Liver (tissue), 9 donors: ENCODE results near the gene GNG14. TPM values are rescaled to one million over a fixed set of nuclear protein-coding genes. Genes with fewer than 3 reads are reported as not detected.

Source experiments
- DNase-seq: peaks from one replicate; pipeline ENCODE4 v3.0.0-alpha.2; 2017; ENCODE audit warnings: low spot score
- H3K27ac ChIP-seq, 2 donors: one replicate each; pipeline ENCODE4 v1.7.0; 2013; ENCODE audit warnings: inconsistent platforms in 2 of 2, low read length in 2 of 2, control low read depth in 1 of 2, low read depth in 1 of 2, mild to moderate bottlenecking in 1 of 2
- H3K27me3 ChIP-seq, 4 donors: one replicate each; pipeline versions ENCODE4 v1.6.1 to v1.7.0; 2013; ENCODE audit warnings: low read length in 3 of 4, inconsistent platforms in 1 of 4, mild to moderate bottlenecking in 1 of 4, moderate library complexity in 1 of 4; ENCODE audit not compliant: control insufficient read depth in 4 of 4, insufficient read depth in 4 of 4
- H3K36me3 ChIP-seq, 4 donors: one replicate each; pipeline versions ENCODE4 v1.6.1 to v1.7.0; 2013; ENCODE audit warnings: low read length in 3 of 4, mild to moderate bottlenecking in 3 of 4, low read depth in 1 of 4, moderate library complexity in 1 of 4; ENCODE audit not compliant: control insufficient read depth in 4 of 4, insufficient read depth in 3 of 4
- H3K4me1 ChIP-seq, 4 donors: one replicate each; pipeline versions ENCODE4 v1.6.1 to v1.7.0; 2013; ENCODE audit warnings: low read length in 3 of 4, mild to moderate bottlenecking in 3 of 4, moderate library complexity in 1 of 4; ENCODE audit not compliant: control insufficient read depth in 4 of 4, insufficient read depth in 4 of 4
- H3K4me3 ChIP-seq, 3 donors: one replicate each; pipeline versions ENCODE4 v1.6.1 to v1.7.0; 2013; ENCODE audit warnings: low read length in 3 of 3, control low read depth in 1 of 3, low read depth in 1 of 3, mild to moderate bottlenecking in 1 of 3
- H3K9ac ChIP-seq, 2 donors: one replicate each; pipeline ENCODE4 v1.7.0; 2013; ENCODE audit warnings: low read length in 2 of 2, mild to moderate bottlenecking in 2 of 2, moderate library complexity in 2 of 2, control low read depth in 1 of 2, low read depth in 1 of 2
- H3K9me3 ChIP-seq, 4 donors: one replicate each; pipeline versions ENCODE4 v1.6.1 to v1.7.0; 2013; ENCODE audit warnings: low read length in 3 of 4; ENCODE audit not compliant: control insufficient read depth in 4 of 4
- EGR1 ChIP-seq, 2 donors: IDR thresholded peaks; 2 replicates each; pipeline ENCODE4 v1.6.1; 2016 to 2018; ENCODE audit warnings: antibody characterized with exemption in 2 of 2, low read depth in 2 of 2
- FOXA1 ChIP-seq: IDR thresholded peaks from 2 replicates; pipeline ENCODE4 v1.6.1; 2016; ENCODE audit warnings: antibody characterized with exemption
- FOXA2 ChIP-seq: IDR thresholded peaks from 2 replicates; pipeline ENCODE4 v1.6.1; 2016; ENCODE audit warnings: antibody characterized with exemption
- GABPA ChIP-seq, 2 donors: IDR thresholded peaks in 1 of 2; conservative IDR thresholded peaks in 1 of 2; 2 replicates each; pipeline ENCODE4 v1.6.1; 2016; ENCODE audit warnings: antibody characterized with exemption in 2 of 2, mild to moderate bottlenecking in 1 of 2, moderate library complexity in 1 of 2
- HNF4A ChIP-seq, 2 donors: conservative IDR thresholded peaks; 2 replicates each; pipeline ENCODE4 v1.6.1; 2016; ENCODE audit warnings: antibody characterized with exemption in 2 of 2, mild to moderate bottlenecking in 2 of 2
- HNF4G ChIP-seq: IDR thresholded peaks from 2 replicates; pipeline ENCODE4 v1.6.1; 2016; ENCODE audit warnings: antibody characterized with exemption
- JUND ChIP-seq, 2 donors: IDR thresholded peaks; 2 replicates each; pipeline ENCODE4 v1.6.1; 2016; ENCODE audit warnings: antibody characterized with exemption in 2 of 2
- NR2F2 ChIP-seq: IDR thresholded peaks from 2 replicates; pipeline ENCODE4 v1.6.1; 2016; ENCODE audit warnings: antibody characterized with exemption
- RAD21 ChIP-seq, 2 donors: IDR thresholded peaks; 2 replicates each; pipeline ENCODE4 v1.6.1; 2016; ENCODE audit warnings: antibody characterized with exemption in 2 of 2, mild to moderate bottlenecking in 2 of 2
- RXRA ChIP-seq, 2 donors: IDR thresholded peaks; 2 replicates each; pipeline ENCODE4 v1.6.1; 2017 to 2018; ENCODE audit warnings: antibody characterized with exemption in 2 of 2, mild to moderate bottlenecking in 1 of 2
- SP1 ChIP-seq: IDR thresholded peaks from 2 replicates; pipeline ENCODE4 v1.6.1; 2018; ENCODE audit warnings: antibody characterized with exemption, mild to moderate bottlenecking
- TAF1 ChIP-seq: conservative IDR thresholded peaks from 2 replicates; pipeline ENCODE4 v1.6.1; 2016; ENCODE audit warnings: antibody characterized with exemption, mild to moderate bottlenecking
- YY1 ChIP-seq: IDR thresholded peaks from 2 replicates; pipeline ENCODE4 v1.6.1; 2016; ENCODE audit warnings: antibody characterized with exemption, mild to moderate bottlenecking
- WGBS: extraction: QIAGEN DNeasy Blood & Tissue Kit; methylation state at CpG from one replicate; pipeline ENCODE4 v1.1.7; 2013; 5-methylcytosine and 5-hydroxymethylcytosine counted together
- polyA plus RNA-seq, 2 donors: library from polyadenylated mRNA; stranded (reverse) in 1 of 2; unstranded in 1 of 2; fragments of 200-250 nt in 1 of 2; fragments of >200 nt in 1 of 2; fragmentation: Nextera tagmentation in 1 of 2; extraction: Ambion mirVana in 1 of 2; gene quantifications; one replicate each; pipeline versions ENCODE4 v1.2.1 to v1.2.3, GENCODE V29; 2013 to 2015
- total RNA-seq, 2 donors: library from RNA; depleted of rRNA; stranded (reverse); fragments of >200 nt; gene quantifications; one replicate each; pipeline ENCODE4 v1.2.3, GENCODE V29; 2014
- TF ChIP-seq, protein P1 (sequence below): IDR thresholded peaks from 2 replicates; pipeline ENCODE4 v1.6.1; 2016; ENCODE audit warnings: antibody characterized with exemption, mild to moderate bottlenecking
- TF ChIP-seq, protein P2 (sequence below): IDR thresholded peaks from 2 replicates; pipeline ENCODE4 v1.6.1; 2016; ENCODE audit warnings: antibody characterized with exemption
- TF ChIP-seq, protein P3 (sequence below): fragments of 150-350 bp; IDR thresholded peaks from 2 replicates; pipeline ENCODE4 v1.5.1; 2017; ENCODE audit warnings: improper control_type of control experiment, low read depth, low read length; ENCODE audit not compliant: missing input control
- TF ChIP-seq, protein P4 (sequence below): IDR thresholded peaks from 2 replicates; pipeline ENCODE4 v1.6.1; 2016; ENCODE audit warnings: antibody characterized with exemption
- TF ChIP-seq, protein P5 (sequence below): IDR thresholded peaks from 2 replicates; pipeline ENCODE4 v1.6.1; 2016; ENCODE audit warnings: antibody characterized with exemption
- donor health status: healthy.
- donor health status: healthy.
- donor health status: healthy.
- donor health status: healthy.
- donor health status: healthy.

The GNG14 gene
- total and polyA plus RNA-seq, 4 donors = not detected

DNA sequence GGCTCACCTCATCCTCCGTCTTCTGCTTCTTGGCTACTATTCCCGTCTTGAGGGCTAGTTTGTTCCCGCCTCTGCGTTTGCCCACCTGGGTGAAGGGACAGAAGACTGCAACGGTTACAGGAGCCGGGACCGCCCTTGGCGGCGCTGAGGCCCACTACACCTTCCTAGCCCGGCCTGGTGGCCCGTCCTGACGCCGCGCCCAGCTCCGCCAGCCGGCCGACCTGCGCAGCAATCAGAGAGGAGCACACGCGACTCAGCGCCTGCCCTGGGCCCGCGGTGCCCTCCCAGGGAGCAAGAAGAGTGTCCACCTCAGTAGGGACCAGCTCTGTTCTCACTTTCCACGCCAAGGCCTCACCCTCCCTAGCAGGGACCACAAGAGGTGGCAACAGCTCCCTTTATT lies 43.5 kb downstream of the GNG14 start:
- Histone ChIP-seq H3K4me3 (no peak overlapping the region), H3K27ac (no peak overlapping the region), H3K9me3 (no peaks in the 10 kb centered on the region), H3K4me1 (peaks cover 15 to 69% (median 50%) of the 10 kb centered on the region in 4 donors), H3K9ac (no peak overlapping the region), H3K27me3 (no peaks in the 10 kb centered on the region), H3K36me3 (peaks cover 3 to 27% (median 21%) of the 10 kb centered on the region in 4 donors)
- DNase-seq = no peak
- WGBS = 95% methylated on average over 24 of the region's 24 CpGs
- no peak for TF ChIP-seq EGR1 (IDR thresholded peaks at IDR 0.05; ENCODE audit: low read depth in 2 of 2)
- no peak for TF ChIP-seq HNF4G
- TF ChIP-seq, protein P1, sequence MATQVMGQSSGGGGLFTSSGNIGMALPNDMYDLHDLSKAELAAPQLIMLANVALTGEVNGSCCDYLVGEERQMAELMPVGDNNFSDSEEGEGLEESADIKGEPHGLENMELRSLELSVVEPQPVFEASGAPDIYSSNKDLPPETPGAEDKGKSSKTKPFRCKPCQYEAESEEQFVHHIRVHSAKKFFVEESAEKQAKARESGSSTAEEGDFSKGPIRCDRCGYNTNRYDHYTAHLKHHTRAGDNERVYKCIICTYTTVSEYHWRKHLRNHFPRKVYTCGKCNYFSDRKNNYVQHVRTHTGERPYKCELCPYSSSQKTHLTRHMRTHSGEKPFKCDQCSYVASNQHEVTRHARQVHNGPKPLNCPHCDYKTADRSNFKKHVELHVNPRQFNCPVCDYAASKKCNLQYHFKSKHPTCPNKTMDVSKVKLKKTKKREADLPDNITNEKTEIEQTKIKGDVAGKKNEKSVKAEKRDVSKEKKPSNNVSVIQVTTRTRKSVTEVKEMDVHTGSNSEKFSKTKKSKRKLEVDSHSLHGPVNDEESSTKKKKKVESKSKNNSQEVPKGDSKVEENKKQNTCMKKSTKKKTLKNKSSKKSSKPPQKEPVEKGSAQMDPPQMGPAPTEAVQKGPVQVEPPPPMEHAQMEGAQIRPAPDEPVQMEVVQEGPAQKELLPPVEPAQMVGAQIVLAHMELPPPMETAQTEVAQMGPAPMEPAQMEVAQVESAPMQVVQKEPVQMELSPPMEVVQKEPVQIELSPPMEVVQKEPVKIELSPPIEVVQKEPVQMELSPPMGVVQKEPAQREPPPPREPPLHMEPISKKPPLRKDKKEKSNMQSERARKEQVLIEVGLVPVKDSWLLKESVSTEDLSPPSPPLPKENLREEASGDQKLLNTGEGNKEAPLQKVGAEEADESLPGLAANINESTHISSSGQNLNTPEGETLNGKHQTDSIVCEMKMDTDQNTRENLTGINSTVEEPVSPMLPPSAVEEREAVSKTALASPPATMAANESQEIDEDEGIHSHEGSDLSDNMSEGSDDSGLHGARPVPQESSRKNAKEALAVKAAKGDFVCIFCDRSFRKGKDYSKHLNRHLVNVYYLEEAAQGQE = no peak

DNA sequence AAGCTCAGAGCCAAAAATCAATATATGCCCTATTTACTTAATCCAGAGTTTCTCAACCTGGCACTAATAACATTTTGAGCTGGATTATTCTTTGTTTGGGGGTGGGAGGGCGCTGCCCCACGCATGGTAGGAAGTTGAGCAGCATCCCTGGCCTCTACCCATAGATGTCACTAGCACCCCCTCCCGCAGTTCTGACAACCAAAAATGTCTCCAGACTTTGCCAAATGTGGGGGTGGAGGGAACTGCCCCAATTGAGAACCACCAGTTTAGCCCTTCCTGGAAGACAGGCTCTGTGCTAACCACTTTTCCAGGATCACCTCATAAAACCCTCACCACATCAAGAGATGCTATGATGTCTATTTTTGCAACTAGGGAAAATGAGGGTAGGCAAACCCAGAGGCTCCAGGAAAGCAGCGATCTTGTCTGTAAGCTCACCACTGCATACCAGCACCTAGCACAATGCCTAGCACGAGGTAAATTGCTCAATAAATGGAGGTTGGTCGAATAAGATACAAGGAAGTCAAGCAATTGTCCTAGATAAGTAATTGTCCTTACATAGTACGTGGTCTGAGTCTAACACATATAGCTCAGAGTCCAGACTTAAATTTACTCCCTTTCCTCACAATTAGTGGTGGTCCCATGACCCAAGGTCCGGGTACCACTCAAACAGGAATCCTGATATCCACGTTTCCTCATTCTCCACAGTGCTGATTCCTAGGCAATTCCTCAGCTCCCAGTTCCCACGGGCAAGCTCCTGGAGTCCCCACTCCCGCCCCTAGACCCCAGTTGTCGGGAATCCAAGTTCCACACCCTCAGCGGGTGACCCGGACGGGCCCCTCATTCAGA lies 45.8 kb downstream of the GNG14 start:
- H3K4me3 ChIP-seq = peak overlapping the region; percentile 85 to 100 (median 92)
- DNase-seq = no peak
- no peak for TF ChIP-seq NR2F2
- TF ChIP-seq, protein P2, sequence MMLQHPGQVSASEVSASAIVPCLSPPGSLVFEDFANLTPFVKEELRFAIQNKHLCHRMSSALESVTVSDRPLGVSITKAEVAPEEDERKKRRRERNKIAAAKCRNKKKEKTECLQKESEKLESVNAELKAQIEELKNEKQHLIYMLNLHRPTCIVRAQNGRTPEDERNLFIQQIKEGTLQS = no peak
- TF ChIP-seq RXRA (IDR thresholded peaks at IDR 0.05) = peak; percentile 63 to 78
- TF ChIP-seq FOXA2 = peak; percentile 98
- no peak for TF ChIP-seq HNF4G
- TF ChIP-seq, protein P3, sequence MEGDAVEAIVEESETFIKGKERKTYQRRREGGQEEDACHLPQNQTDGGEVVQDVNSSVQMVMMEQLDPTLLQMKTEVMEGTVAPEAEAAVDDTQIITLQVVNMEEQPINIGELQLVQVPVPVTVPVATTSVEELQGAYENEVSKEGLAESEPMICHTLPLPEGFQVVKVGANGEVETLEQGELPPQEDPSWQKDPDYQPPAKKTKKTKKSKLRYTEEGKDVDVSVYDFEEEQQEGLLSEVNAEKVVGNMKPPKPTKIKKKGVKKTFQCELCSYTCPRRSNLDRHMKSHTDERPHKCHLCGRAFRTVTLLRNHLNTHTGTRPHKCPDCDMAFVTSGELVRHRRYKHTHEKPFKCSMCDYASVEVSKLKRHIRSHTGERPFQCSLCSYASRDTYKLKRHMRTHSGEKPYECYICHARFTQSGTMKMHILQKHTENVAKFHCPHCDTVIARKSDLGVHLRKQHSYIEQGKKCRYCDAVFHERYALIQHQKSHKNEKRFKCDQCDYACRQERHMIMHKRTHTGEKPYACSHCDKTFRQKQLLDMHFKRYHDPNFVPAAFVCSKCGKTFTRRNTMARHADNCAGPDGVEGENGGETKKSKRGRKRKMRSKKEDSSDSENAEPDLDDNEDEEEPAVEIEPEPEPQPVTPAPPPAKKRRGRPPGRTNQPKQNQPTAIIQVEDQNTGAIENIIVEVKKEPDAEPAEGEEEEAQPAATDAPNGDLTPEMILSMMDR = peak; percentile 44
- TF ChIP-seq, protein P1 = peak; percentile 79
- peak; percentile 48 to 56 for TF ChIP-seq RAD21 (IDR thresholded peaks at IDR 0.05)
- peak; percentile 93 for TF ChIP-seq YY1
- TF ChIP-seq SP1 = peak; percentile 69
- TF ChIP-seq, protein P4, sequence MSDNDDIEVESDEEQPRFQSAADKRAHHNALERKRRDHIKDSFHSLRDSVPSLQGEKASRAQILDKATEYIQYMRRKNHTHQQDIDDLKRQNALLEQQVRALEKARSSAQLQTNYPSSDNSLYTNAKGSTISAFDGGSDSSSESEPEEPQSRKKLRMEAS = peak; percentile 84
- peak; percentile 85 to 90 for TF ChIP-seq EGR1 (IDR thresholded peaks at IDR 0.05; ENCODE audit: low read depth in 2 of 2)
- TF ChIP-seq, protein P5, sequence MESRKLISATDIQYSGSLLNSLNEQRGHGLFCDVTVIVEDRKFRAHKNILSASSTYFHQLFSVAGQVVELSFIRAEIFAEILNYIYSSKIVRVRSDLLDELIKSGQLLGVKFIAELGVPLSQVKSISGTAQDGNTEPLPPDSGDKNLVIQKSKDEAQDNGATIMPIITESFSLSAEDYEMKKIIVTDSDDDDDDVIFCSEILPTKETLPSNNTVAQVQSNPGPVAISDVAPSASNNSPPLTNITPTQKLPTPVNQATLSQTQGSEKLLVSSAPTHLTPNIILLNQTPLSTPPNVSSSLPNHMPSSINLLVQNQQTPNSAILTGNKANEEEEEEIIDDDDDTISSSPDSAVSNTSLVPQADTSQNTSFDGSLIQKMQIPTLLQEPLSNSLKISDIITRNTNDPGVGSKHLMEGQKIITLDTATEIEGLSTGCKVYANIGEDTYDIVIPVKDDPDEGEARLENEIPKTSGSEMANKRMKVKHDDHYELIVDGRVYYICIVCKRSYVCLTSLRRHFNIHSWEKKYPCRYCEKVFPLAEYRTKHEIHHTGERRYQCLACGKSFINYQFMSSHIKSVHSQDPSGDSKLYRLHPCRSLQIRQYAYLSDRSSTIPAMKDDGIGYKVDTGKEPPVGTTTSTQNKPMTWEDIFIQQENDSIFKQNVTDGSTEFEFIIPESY = peak; percentile 92
- TF ChIP-seq FOXA1 = peak; percentile 99
- TF ChIP-seq GABPA (IDR thresholded peaks at IDR 0.05 in 1 of 2, conservative IDR thresholded peaks at IDR 0.05 in 1 of 2) = peak in 1 of 2 donors; percentile 75
- peak in 1 of 2 donors; percentile 48 for TF ChIP-seq JUND (IDR thresholded peaks at IDR 0.05)
- TF ChIP-seq TAF1 = peak; percentile 71
- TF ChIP-seq HNF4A (conservative IDR thresholded peaks at IDR 0.05) = peak; percentile 67
- no peaks in the 10 kb centered on the region for H3K27me3 ChIP-seq
- H3K27ac ChIP-seq = peak overlapping the region; percentile 88 to 94
- WGBS = under 1% methylated on average over 15 of the region's 15 CpGs
- no peaks in the 10 kb centered on the region for H3K9me3 ChIP-seq
- peaks cover 3 to 26% (median 22%) of the 10 kb centered on the region in 4 donors for H3K36me3 ChIP-seq
- peak overlapping the region; percentile 80 to 99 for H3K9ac ChIP-seq
- H3K4me1 ChIP-seq = peaks cover 19 to 68% (median 59%) of the 10 kb centered on the region in 4 donors
